H1 (cell line): ENCODE measurements around the gene KLHL15. TPM values are rescaled to one million over a fixed set of nuclear protein-coding genes. Genes with fewer than 3 reads are reported as not detected.

Source experiments
- CTCF ChIA-PET: fragments of 300-600 bp; sonication (Branson Sonifier 250); formaldehyde crosslinking; loops from one replicate; lab custom pipeline; 2021; ENCODE audit not compliant: partially characterized antibody; lab: Charles Lee
- POLR2A ChIA-PET: fragments of 300-600 bp; sonication (Branson Sonifier 250); formaldehyde crosslinking; loops from one replicate; lab custom pipeline; 2021; ENCODE audit warnings: inconsistent platforms; ENCODE audit not compliant: partially characterized antibody; lab: Charles Lee
- DNase-seq, 2 experiments: peaks; one replicate each; pipeline versions ENCODE4 v3.0.0 to v3.0.0-alpha.2; 2010 to 2022; ENCODE audit warnings: low spot score in 2 of 2, low read depth in 1 of 2, mixed read lengths in 1 of 2
- FAIRE-seq: peaks from 2 replicates; lab custom pipeline; 2011; peaks lifted over from hg19 to GRCh38; lab: Jason Lieb, UNC
- H2AFZ ChIP-seq: 2 replicates; pipeline ENCODE4 v1.8.1; 2012; ENCODE audit warnings: low read length, inconsistent platforms
- H2AK5ac ChIP-seq: 2 replicates; pipeline ENCODE4 v1.6.1; 2013; ENCODE audit warnings: low read depth, low read length
- H2BK120ac ChIP-seq: replicated peaks from 2 replicates; pipeline ENCODE3; 2013; ENCODE audit warnings: low read depth, low read length, inconsistent platforms
- H2BK12ac ChIP-seq: 2 replicates; pipeline ENCODE4 v1.6.1; 2013; ENCODE audit warnings: low read depth, low read length
- H2BK15ac ChIP-seq: 2 replicates; pipeline ENCODE4 v1.6.1; 2013; ENCODE audit warnings: low read length
- H2BK20ac ChIP-seq: 2 replicates; pipeline ENCODE4 v1.6.1; 2013; ENCODE audit warnings: low read length
- H2BK5ac ChIP-seq: 2 replicates; pipeline ENCODE4 v1.6.1; 2013; ENCODE audit warnings: low read depth, low read length
- H3K14ac ChIP-seq: 2 replicates; pipeline ENCODE4 v1.6.1; 2013; ENCODE audit warnings: inconsistent platforms; ENCODE audit not compliant: insufficient read length
- H3K18ac ChIP-seq: 2 replicates; pipeline ENCODE4 v1.6.1; 2013; ENCODE audit warnings: low read length; ENCODE audit errors: extremely low read depth
- H3K23ac ChIP-seq: 2 replicates; pipeline ENCODE4 v1.6.1; 2013; ENCODE audit warnings: inconsistent platforms; ENCODE audit not compliant: insufficient read length
- H3K23me2 ChIP-seq: 2 replicates; pipeline ENCODE4 v1.6.1; 2013; ENCODE audit warnings: low read depth, low read length
- H3K27ac ChIP-seq: 2 replicates; pipeline ENCODE4 v1.6.1; 2011; ENCODE audit warnings: low read depth, low read length, inconsistent platforms
- H3K27me3 ChIP-seq, 4 experiments: replicated peaks in 1 of 4; 1 replicate in 1 of 4; 2 replicates in 3 of 4; pipeline versions ENCODE4 v1.6.1 to v1.8.1; 2011 to 2013; ENCODE audit warnings: low read length in 3 of 4, mild to moderate bottlenecking in 3 of 4, inconsistent platforms in 2 of 4, mixed read lengths in 2 of 4, moderate library complexity in 1 of 4; ENCODE audit not compliant: control insufficient read depth in 3 of 4, insufficient read depth in 3 of 4; ENCODE audit errors: extremely low read depth in 1 of 4
- H3K36me3 ChIP-seq, 4 experiments: 2 replicates each; pipeline versions ENCODE4 v1.6.1 to v1.8.1; 2011 to 2013; ENCODE audit warnings: mild to moderate bottlenecking in 4 of 4, low read length in 3 of 4, moderate library complexity in 2 of 4, control low read depth in 1 of 4, inconsistent platforms in 1 of 4; ENCODE audit not compliant: insufficient read depth in 4 of 4, control insufficient read depth in 2 of 4
- H3K4ac ChIP-seq: replicated peaks from 2 replicates; pipeline ENCODE3; 2013; ENCODE audit warnings: low read length, low read depth, mixed read lengths, inconsistent platforms; ENCODE audit not compliant: insufficient read length
- H3K4me1 ChIP-seq, 4 experiments: replicated peaks in 1 of 4; 1 replicate in 1 of 4; 2 replicates in 3 of 4; pipeline versions ENCODE4 v1.6.1 to v1.8.1; 2011 to 2013; ENCODE audit warnings: low read length in 3 of 4, inconsistent platforms in 2 of 4, mixed read lengths in 1 of 4; ENCODE audit not compliant: insufficient read depth in 4 of 4, control insufficient read depth in 3 of 4
- H3K4me2 ChIP-seq, 2 experiments: 2 replicates each; pipeline versions ENCODE4 v1.6.1 to v1.8.1; 2011 to 2013; ENCODE audit warnings: low read depth in 2 of 2, low read length in 2 of 2, control low read depth in 1 of 2, inconsistent platforms in 1 of 2, mild to moderate bottlenecking in 1 of 2; ENCODE audit not compliant: insufficient read depth in 1 of 2
- H3K4me3 ChIP-seq, 4 experiments: fragments of 200-600, 300-600 bp in 1 of 4; sonication (generic), shearing (Covaris generic), sonication (Bioruptor Twin) in 1 of 4; 2 replicates each; pipeline versions ENCODE4 v1.5.1 to v1.8.1; 2011 to 2016; ENCODE audit warnings: low read length in 4 of 4, low read depth in 3 of 4, control low read depth in 2 of 4, inconsistent platforms in 2 of 4, mild to moderate bottlenecking in 2 of 4, mixed read lengths in 1 of 4, moderate library complexity in 1 of 4; ENCODE audit not compliant: insufficient read depth in 2 of 4; ENCODE audit errors: extremely low read depth in 1 of 4
- H3K56ac ChIP-seq: replicated peaks from 2 replicates; pipeline ENCODE3; 2013; ENCODE audit warnings: low read depth, mild to moderate bottlenecking, mixed read lengths, low read length, inconsistent platforms; ENCODE audit not compliant: insufficient read length
- H3K79me1 ChIP-seq: 2 replicates; pipeline ENCODE4 v1.6.1; 2013; ENCODE audit warnings: low read depth, low read length, control low read depth
- H3K79me2 ChIP-seq, 2 experiments: 2 replicates each; pipeline versions ENCODE4 v1.6.1 to v1.8.1; 2012 to 2013; ENCODE audit warnings: low read length in 2 of 2, mild to moderate bottlenecking in 2 of 2, inconsistent platforms in 1 of 2; ENCODE audit not compliant: insufficient read depth in 2 of 2, control insufficient read depth in 1 of 2
- H3K9ac ChIP-seq, 4 experiments: replicated peaks in 1 of 4; 1 replicate in 1 of 4; 2 replicates in 3 of 4; pipeline versions ENCODE4 v1.6.1 to v1.8.1; 2011 to 2013; ENCODE audit warnings: low read depth in 3 of 4, low read length in 3 of 4, control low read depth in 2 of 4, mild to moderate bottlenecking in 2 of 4, moderate library complexity in 2 of 4, inconsistent platforms in 1 of 4; ENCODE audit errors: extremely low read depth in 1 of 4
- H3K9me3 ChIP-seq, 2 experiments: 2 replicates each; pipeline versions ENCODE4 v1.6.1 to v1.8.1; 2012 to 2013; ENCODE audit warnings: mild to moderate bottlenecking in 2 of 2, moderate library complexity in 2 of 2, control low read depth in 1 of 2, inconsistent platforms in 1 of 2, low read depth in 1 of 2, low read length in 1 of 2, mixed read lengths in 1 of 2; ENCODE audit not compliant: insufficient read depth in 2 of 2
- H4K20me1 ChIP-seq, 2 experiments: replicated peaks in 1 of 2; 2 replicates each; pipeline versions ENCODE3 to v1.8.1; 2011 to 2013; ENCODE audit warnings: inconsistent platforms in 2 of 2, low read length in 2 of 2, mild to moderate bottlenecking in 1 of 2; ENCODE audit not compliant: insufficient read depth in 2 of 2, control insufficient read depth in 1 of 2
- H4K5ac ChIP-seq: 2 replicates; pipeline ENCODE4 v1.6.1; 2013; ENCODE audit warnings: low read length, low read depth, mixed read lengths, inconsistent platforms; ENCODE audit not compliant: insufficient read length
- H4K8ac ChIP-seq: 2 replicates; pipeline ENCODE4 v1.8.0; 2013; ENCODE audit warnings: mild to moderate bottlenecking, moderate library complexity, low read length, inconsistent platforms; ENCODE audit not compliant: insufficient read depth; ENCODE audit errors: extremely low read depth
- H4K91ac ChIP-seq: replicated peaks from 2 replicates; pipeline ENCODE3; 2013; ENCODE audit warnings: low read length, mixed read lengths, inconsistent platforms; ENCODE audit not compliant: insufficient read length
- ATF2 ChIP-seq: IDR thresholded peaks from 2 replicates; pipeline ENCODE4 v1.6.1; 2012; ENCODE audit warnings: low read length, inconsistent platforms
- CTCF ChIP-seq, 3 experiments: IDR thresholded peaks; 1 replicate in 2 of 3; 2 replicates in 1 of 3; pipeline versions ENCODE4 v1.5.1 to v1.6.1; 2011; ENCODE audit warnings: low read length in 3 of 3, mild to moderate bottlenecking in 3 of 3, inconsistent platforms in 2 of 3, low read depth in 1 of 3, moderate library complexity in 1 of 3; ENCODE audit not compliant: insufficient read depth in 1 of 3; ENCODE audit errors: control extremely low read depth in 1 of 3
- EGR1 ChIP-seq: IDR thresholded peaks from 2 replicates; pipeline ENCODE4 v1.6.1; 2011; ENCODE audit warnings: low read depth, low read length, borderline replicate concordance
- GTF2F1 ChIP-seq: IDR thresholded peaks from 2 replicates; pipeline ENCODE4 v1.6.1; 2012; ENCODE audit warnings: low read depth, low read length, improper control_type of control experiment, borderline replicate concordance
- KDM5A ChIP-seq: fragments of 200-600 bp; IDR thresholded peaks from 2 replicates; pipeline ENCODE4 v1.7.1; 2012; ENCODE audit warnings: mild to moderate bottlenecking, low read length, inconsistent platforms, mixed read lengths
- POU5F1 ChIP-seq: IDR thresholded peaks from 2 replicates; pipeline ENCODE4 v1.6.1; 2011; ENCODE audit warnings: low read depth, mild to moderate bottlenecking, low read length, moderate library complexity
- RNF2 ChIP-seq: fragments of 200-900, 300-1000 bp; sonication (generic); IDR thresholded peaks from 2 replicates; pipeline ENCODE4 v1.7.1; 2016; ENCODE audit warnings: borderline replicate concordance, low read depth, mild to moderate bottlenecking, antibody characterized with exemption, low read length; ENCODE audit not compliant: poor library complexity, severe bottlenecking; ENCODE audit errors: missing control alignments
- SRF ChIP-seq: IDR thresholded peaks from 2 replicates; pipeline ENCODE4 v1.6.1; 2011; ENCODE audit warnings: mild to moderate bottlenecking, low read depth, low read length, moderate library complexity
- WGBS, 2 experiments: shearing (Covaris generic) in 1 of 2; methylation state at CpG; one replicate each; pipeline versions ENCODE4 v1.1.6 to v1.1.7; 2013 to 2015; ENCODE audit warnings: low lambda C conversion rate in 2 of 2, mixed read lengths in 2 of 2, inconsistent platforms in 1 of 2, low coverage in 1 of 2, missing lambda C conversion rate in 1 of 2; ENCODE audit not compliant: insufficient replicate concordance in 2 of 2, insufficient coverage in 1 of 2, insufficient read length in 1 of 2; ENCODE audit errors: extremely low coverage in 1 of 2, missing lambda C conversion rate in 1 of 2; 5-methylcytosine and 5-hydroxymethylcytosine counted together
- polyA plus RNA-seq, 7 experiments: library from polyadenylated mRNA; depleted of rRNA in 3 of 7; stranded (reverse) in 5 of 7; unstranded in 2 of 7; fragments of >200 nt in 5 of 7; fragments of 200-250 nt in 2 of 7; gene quantifications; 1 replicate in 5 of 7; 2 replicates in 1 of 7; 4 replicates in 1 of 7; pipeline versions ENCODE4 v1.2.1 to v1.2.3, GENCODE V29; 2011 to 2013; ENCODE audit warnings: missing spikeins in 2 of 7, mixed read lengths in 2 of 7
- total RNA-seq: library from RNA; stranded (reverse); fragmentation: NEBNext Ultra II Directional; extraction: Animal tissue kit (Norgen Biotek cat#: 25700); gene quantifications from 2 replicates; pipeline ENCODE4 v1.2.1, GENCODE V29; 2021

Gene KLHL15
- total and polyA plus RNA-seq, 2 of the 8 experiments (the other 6 are each of a cell fraction or from before 2014, with no cell fraction given): 3.7 to 8.9 TPM

- no peak overlapping the region for H3K4ac ChIP-seq
- no peak overlapping the region for H3K9ac ChIP-seq
- peak overlapping the region in 1 of 4 experiments; percentile 11; a peak in 1 of 8 replicates for H3K4me3 ChIP-seq
- H3K9me3 ChIP-seq: no peaks in the 10 kb centered on the region
- 0 out of 2 replicates have a peak overlapping the region, but pooled peaks have one; percentile 72 for H2BK20ac ChIP-seq
- no peak overlapping the region for H3K14ac ChIP-seq
- H2AK5ac ChIP-seq: no peak overlapping the region
- H3K23me2 ChIP-seq: no peaks in the 10 kb centered on the region
- H3K27me3 ChIP-seq: no peaks in the 10 kb centered on the region
- peaks cover 0 to 1% (median 0%) of the 10 kb centered on the region in 4 experiments; a peak in 2 of 8 replicates for H3K36me3 ChIP-seq
- no peak overlapping the region for H4K5ac ChIP-seq
- no peak overlapping the region for H3K56ac ChIP-seq
- WGBS, 2 experiments: 96% methylated on average over 2 of the region's 2 CpGs; no CpG with 5 or more reads in 1 of the 2 experiments
- no peak overlapping the region; the same call in 1 of the 2 replicates for H3K18ac ChIP-seq
- peaks cover 0 to 7% (median 4%) of the 10 kb centered on the region in 4 experiments; a peak in 4 of 7 replicates for H3K4me1 ChIP-seq
- no peaks in the 10 kb centered on the region for H4K20me1 ChIP-seq
- no peak overlapping the region for H3K23ac ChIP-seq
- H2BK5ac ChIP-seq: no peak overlapping the region
- H4K8ac ChIP-seq: no peak overlapping the region
- no peaks in the 10 kb centered on the region; the same call in 1 of the 2 replicates for H3K79me1 ChIP-seq
- DNase-seq: no peak
- H2BK15ac ChIP-seq: no peak overlapping the region
- peak; percentile 94 for FAIRE-seq
- H2BK12ac ChIP-seq: 0 out of 2 replicates have a peak overlapping the region, but pooled peaks have one; percentile 75
- no peak overlapping the region for H4K91ac ChIP-seq
- ChIA-PET POLR2A (interaction anchor here (1.4 to 1.5 kb wide), 3 partner anchors 10 to 45 kb away, joined by 3 read pairs; no protein-coding TSS in a partner anchor), CTCF (no interaction called here)
- peak overlapping the region; percentile 2 to 49; a peak in 2 of 4 replicates for H3K4me2 ChIP-seq
- no peak overlapping the region; the same call in 1 of the 2 replicates for H3K27ac ChIP-seq
- no peak overlapping the region for H2AFZ ChIP-seq
- no peaks in the 10 kb centered on the region for H3K79me2 ChIP-seq
- no peak overlapping the region for H2BK120ac ChIP-seq
- no peak for TF ChIP-seq GTF2F1
- TF ChIP-seq RNF2: no peak
- no peak for TF ChIP-seq POU5F1
- TF ChIP-seq KDM5A: no peak
- TF ChIP-seq SRF: no peak
- TF ChIP-seq EGR1: no peak
- no peak for TF ChIP-seq CTCF (IDR thresholded peaks at IDR 0.05; ENCODE audit: control extremely low read depth in 1 of 3, insufficient read depth in 1 of 3, low read depth in 1 of 3, low read length in 3 of 3)
- TF ChIP-seq ATF2: no peak
Measured at GRCh38 chrX:23981711-23982110, 45.3 kb downstream of the KLHL15 start.
